ENCODE measurements around the gene CEBPZOS.

GRCh38 chr2:37154785-37155184, 41.5 kb upstream of the CEBPZOS start:
- TF ChIP-seq CTCF (IDR thresholded peaks at IDR 0.05) (no peak), EP300 (IDR thresholded peaks at IDR 0.05; ENCODE audit: low read depth) (no peak), POLR2AphosphoS5 (IDR thresholded peaks at IDR 0.05) (no peak), POLR2A (IDR thresholded peaks at IDR 0.05) (no peak)
